Endothelial cell of umbilical vein (primary cell): Measurements from ENCODE around the gene ACOT7. TPM values are rescaled to one million over a fixed set of nuclear protein-coding genes. Genes with fewer than 3 reads are reported as not detected.
A peak's percentile ranks its signal among the peaks of the same experiment; 100 is the strongest.
"Not testable (repeated sequence)": the region's sequence is repeated elsewhere in the genome, so short reads cannot be mapped to it uniquely, and the experiment has no call there.

Experiments
- BruUV-seq: library from RNA; stranded (reverse); fragments of 400-500 nt; replicated peaks from 2 replicates; lab custom pipeline; 2021; lab: Mats Ljungman, UMichigan
- CTCF ChIA-PET: fragments of 300-600, 350-600 bp; sonication (Branson Sonifier 250); formaldehyde crosslinking; loops from one replicate; lab custom pipeline; 2021; ENCODE audit warnings: antibody characterized with exemption, inconsistent platforms; lab: Charles Lee
- POLR2A ChIA-PET: fragments of 300-600, 350-600 bp; sonication (Branson Sonifier 250); formaldehyde crosslinking; loops from one replicate; lab custom pipeline; 2021; ENCODE audit warnings: antibody characterized with exemption, inconsistent platforms; lab: Charles Lee
- DNase-seq: peaks from one replicate; pipeline ENCODE4 v3.0.0-alpha.2; 2011; ENCODE audit warnings: low read depth, low spot score
- FAIRE-seq: peaks from 2 replicates; lab custom pipeline; 2011; peaks lifted over from hg19 to GRCh38; lab: Jason Lieb, UNC
- H2AFZ ChIP-seq: 2 replicates; pipeline ENCODE4 v1.6.0; 2012; ENCODE audit warnings: low read depth, low read length, control low read depth, inconsistent platforms
- H3K27ac ChIP-seq: 2 replicates; pipeline ENCODE4 v1.5.1; 2011; ENCODE audit warnings: low read depth, mild to moderate bottlenecking, control low read depth, low read length, moderate library complexity; ENCODE audit not compliant: insufficient read depth
- H3K27me3 ChIP-seq, 2 experiments: 2 replicates each; pipeline versions ENCODE4 v1.6.0 to v1.6.1; 2011; ENCODE audit warnings: low read length in 2 of 2, mixed read lengths in 1 of 2; ENCODE audit not compliant: control insufficient read depth in 2 of 2, insufficient read depth in 2 of 2
- H3K36me3 ChIP-seq, 2 experiments: 2 replicates in 1 of 2; 3 replicates in 1 of 2; pipeline ENCODE4 v1.5.1; 2011; ENCODE audit warnings: low read length in 2 of 2, mild to moderate bottlenecking in 1 of 2, moderate library complexity in 1 of 2; ENCODE audit not compliant: control insufficient read depth in 2 of 2, insufficient read depth in 2 of 2; ENCODE audit errors: extremely low read depth in 1 of 2
- H3K4me1 ChIP-seq: 3 replicates; pipeline ENCODE4 v1.5.1; 2011; ENCODE audit warnings: mild to moderate bottlenecking, low read length; ENCODE audit not compliant: control insufficient read depth, insufficient read depth; ENCODE audit errors: extremely low read depth
- H3K4me2 ChIP-seq: 2 replicates; pipeline ENCODE4 v1.6.1; 2011; ENCODE audit warnings: low read length, control low read depth, mixed read lengths; ENCODE audit not compliant: insufficient read depth
- H3K4me3 ChIP-seq, 3 experiments: fragments of 200-600 bp in 1 of 3; sonication (generic), shearing (Covaris generic) in 1 of 3; replicated peaks in 1 of 3; 2 replicates each; pipeline ENCODE4 v1.5.1; 2011 to 2016; ENCODE audit warnings: control low read depth in 3 of 3, low read length in 3 of 3, mild to moderate bottlenecking in 2 of 3, inconsistent platforms in 1 of 3, low read depth in 1 of 3, moderate library complexity in 1 of 3; ENCODE audit not compliant: insufficient read depth in 1 of 3
- H3K79me2 ChIP-seq: 2 replicates; pipeline ENCODE4 v1.6.0; 2012; ENCODE audit warnings: low read length, inconsistent platforms; ENCODE audit not compliant: control insufficient read depth, insufficient read depth
- H3K9ac ChIP-seq: replicated peaks from 2 replicates; pipeline ENCODE3; 2011; ENCODE audit warnings: low read length, control low read depth; ENCODE audit not compliant: insufficient read depth; ENCODE audit errors: extremely low read depth
- H3K9me1 ChIP-seq: replicated peaks from 3 replicates; pipeline ENCODE4 v1.6.0; 2011; ENCODE audit warnings: mild to moderate bottlenecking, low read length; ENCODE audit not compliant: control insufficient read depth, insufficient read depth; ENCODE audit errors: extremely low read depth
- H3K9me3 ChIP-seq: replicated peaks from 2 replicates; pipeline ENCODE4 v1.5.1; 2012; ENCODE audit warnings: low read length, inconsistent platforms; ENCODE audit not compliant: control insufficient read depth, insufficient read depth
- H4K20me1 ChIP-seq: replicated peaks from 2 replicates; pipeline ENCODE3; 2011; ENCODE audit warnings: mild to moderate bottlenecking, low read length; ENCODE audit not compliant: control insufficient read depth, insufficient read depth; ENCODE audit errors: extremely low read depth
- EZH2 ChIP-seq: IDR thresholded peaks from 2 replicates; pipeline ENCODE4 v1.6.1; 2012; ENCODE audit warnings: borderline replicate concordance, low read depth, mild to moderate bottlenecking, moderate library complexity, low read length, inconsistent platforms; ENCODE audit not compliant: severe bottlenecking
- FOS ChIP-seq: IDR thresholded peaks from 2 replicates; pipeline ENCODE4 v1.6.1; 2011; ENCODE audit warnings: mild to moderate bottlenecking, low read length, moderate library complexity, borderline replicate concordance; ENCODE audit not compliant: insufficient read depth
- GATA2 ChIP-seq: IDR thresholded peaks from 2 replicates; pipeline ENCODE4 v1.7.0; 2011; ENCODE audit warnings: low read depth, mild to moderate bottlenecking, moderate library complexity, mixed read lengths, low read length; ENCODE audit not compliant: insufficient read length, insufficient read depth
- JUN ChIP-seq: IDR thresholded peaks from 2 replicates; pipeline ENCODE4 v1.6.1; 2011; ENCODE audit warnings: borderline replicate concordance, low read depth; ENCODE audit not compliant: insufficient read length, insufficient read depth
- MAX ChIP-seq: IDR thresholded peaks from 2 replicates; pipeline ENCODE4 v1.6.1; 2011; ENCODE audit not compliant: insufficient read depth, insufficient read length
- MYC ChIP-seq: IDR thresholded peaks from one replicate; pipeline ENCODE4 v1.6.1; 2011; ENCODE audit warnings: mild to moderate bottlenecking, low read depth, low read length
- POLR2A ChIP-seq: IDR thresholded peaks from 2 replicates; pipeline ENCODE4 v1.6.1; 2012; ENCODE audit warnings: low read depth, mild to moderate bottlenecking, control low read depth, low read length
- POLR2AphosphoS5 ChIP-seq: IDR thresholded peaks from 2 replicates; pipeline ENCODE4 v1.6.1; 2012; ENCODE audit warnings: low read depth, mild to moderate bottlenecking, control low read depth, low read length, moderate library complexity; ENCODE audit not compliant: insufficient read depth
- dilution Hi-C: fragments of 300-500 bp; cut with MboI; formaldehyde crosslinking; loops from one replicate; pipeline ENCODE4 v1.15.0; 2019; ENCODE audit warnings: low sequenced_read_pairs; ENCODE audit not compliant: extremely low pct_ligation_motif_present
- intact Hi-C: fragments of 100-400 bp; cut with micrococcal nuclease; formaldehyde crosslinking; loops from one replicate; pipeline ENCODE4 v1.10.0; 2022
- polyA plus RNA-seq, 4 experiments: library from polyadenylated mRNA; depleted of rRNA in 3 of 4; stranded (reverse) in 3 of 4; unstranded in 1 of 4; fragments of >200 nt; gene quantifications; 2 replicates each; pipeline versions ENCODE4 v1.2.1 to v1.2.3, GENCODE V29; 2011 to 2012; ENCODE audit warnings: missing spikeins in 1 of 4
- total RNA-seq: library from RNA; stranded (reverse); gene quantifications from 2 replicates; pipeline ENCODE4 v1.2.3, GENCODE V29; 2021
- TF ChIP-seq, protein P1 (sequence below), 2 donors: IDR thresholded peaks; 1 replicate in 1 of 2; 2 replicates in 1 of 2; pipeline ENCODE4 v1.5.1; 2011; ENCODE audit warnings: low read length in 2 of 2, mild to moderate bottlenecking in 2 of 2, moderate library complexity in 2 of 2, control low read depth in 1 of 2, inconsistent platforms in 1 of 2, low read depth in 1 of 2; ENCODE audit not compliant: insufficient read depth in 1 of 2; ENCODE audit errors: extremely low read depth in 1 of 2

The ACOT7 gene
- total and polyA plus RNA-seq, 2 donors (not counting 3 experiments of a cell fraction or from before 2014, with no cell fraction given) = 69.4 to 105 TPM

DNA sequence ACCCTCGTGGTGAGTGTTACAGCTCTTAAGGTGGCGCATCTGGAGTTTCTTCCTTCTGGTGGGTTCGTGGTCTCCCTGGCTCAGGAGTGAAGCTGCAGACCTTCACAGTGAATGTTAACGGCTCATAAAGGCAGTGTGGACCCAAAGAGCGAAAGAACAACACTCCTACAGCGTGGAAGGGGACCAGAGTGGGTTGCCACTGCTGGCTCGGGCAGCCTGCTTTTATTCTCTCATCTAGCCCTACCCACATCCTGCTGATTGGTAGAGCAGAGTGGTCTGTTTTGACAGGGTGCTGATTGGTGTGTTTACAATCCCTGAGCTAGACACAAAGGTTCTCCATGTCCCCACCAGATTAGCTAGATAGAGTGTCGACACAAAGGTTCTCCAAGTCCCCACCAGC, 1.6 kb upstream of the ACOT7 start:
- intact Hi-C loops, BruUV-seq, dilution Hi-C loops, POLR2A ChIA-PET, H3K27ac ChIP-seq, H3K9me1 ChIP-seq, H3K36me3 ChIP-seq, H3K27me3 ChIP-seq, H3K4me2 ChIP-seq, H2AFZ ChIP-seq, FAIRE-seq, H3K4me3 ChIP-seq, H4K20me1 ChIP-seq, H3K9me3 ChIP-seq, H3K9ac ChIP-seq, DNase-seq: not testable (repeated sequence)
- Histone ChIP-seq H3K4me1 (peaks cover 16% of the 10 kb centered on the region), H3K79me2 (peaks cover 13% of the 10 kb centered on the region)
- CTCF ChIA-PET = interaction anchor here (1.1 to 20.3 kb wide), 4 partner anchors 9 to 149 kb away, joined by 3 to 237 read pairs (median 20); no protein-coding TSS in a partner anchor

- no TSS peak for BruUV-seq
- no peak for TF ChIP-seq MAX
- TF ChIP-seq, protein P1, sequence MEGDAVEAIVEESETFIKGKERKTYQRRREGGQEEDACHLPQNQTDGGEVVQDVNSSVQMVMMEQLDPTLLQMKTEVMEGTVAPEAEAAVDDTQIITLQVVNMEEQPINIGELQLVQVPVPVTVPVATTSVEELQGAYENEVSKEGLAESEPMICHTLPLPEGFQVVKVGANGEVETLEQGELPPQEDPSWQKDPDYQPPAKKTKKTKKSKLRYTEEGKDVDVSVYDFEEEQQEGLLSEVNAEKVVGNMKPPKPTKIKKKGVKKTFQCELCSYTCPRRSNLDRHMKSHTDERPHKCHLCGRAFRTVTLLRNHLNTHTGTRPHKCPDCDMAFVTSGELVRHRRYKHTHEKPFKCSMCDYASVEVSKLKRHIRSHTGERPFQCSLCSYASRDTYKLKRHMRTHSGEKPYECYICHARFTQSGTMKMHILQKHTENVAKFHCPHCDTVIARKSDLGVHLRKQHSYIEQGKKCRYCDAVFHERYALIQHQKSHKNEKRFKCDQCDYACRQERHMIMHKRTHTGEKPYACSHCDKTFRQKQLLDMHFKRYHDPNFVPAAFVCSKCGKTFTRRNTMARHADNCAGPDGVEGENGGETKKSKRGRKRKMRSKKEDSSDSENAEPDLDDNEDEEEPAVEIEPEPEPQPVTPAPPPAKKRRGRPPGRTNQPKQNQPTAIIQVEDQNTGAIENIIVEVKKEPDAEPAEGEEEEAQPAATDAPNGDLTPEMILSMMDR (IDR thresholded peaks at IDR 0.05; ENCODE audit: extremely low read depth in 1 of 2, insufficient read depth in 1 of 2, low read depth in 1 of 2, low read length in 2 of 2) = no peak
- no peak for TF ChIP-seq POLR2AphosphoS5
- TF ChIP-seq FOS = no peak
- TF ChIP-seq POLR2A = no peak
- no peak for TF ChIP-seq EZH2
- TF ChIP-seq JUN = no peak
- TF ChIP-seq GATA2 = no peak
- TF ChIP-seq MYC = no peak
- POLR2A ChIA-PET = interaction anchor here (1.0 kb wide), 1 partner anchor 9 kb away, joined by 5 read pairs; no protein-coding TSS in a partner anchor
Measured at GRCh38 chr1:6392809-6393399, 663 bp downstream of the ACOT7 start.

More at GRCh38 chr1:6392809-6393399, 663 bp downstream of the ACOT7 start:
- FAIRE-seq (no peak), DNase-seq (no peak)
- H4K20me1 ChIP-seq = no peaks in the 10 kb centered on the region
- H3K36me3 ChIP-seq = no peaks in the 10 kb centered on the region
- H3K4me2 ChIP-seq = peak overlapping the region; percentile 82
- intact Hi-C loops = loop anchor here (1.0 to 2.0 kb wide), 5 partner anchors 8 to 184 kb away; no protein-coding TSS in a partner anchor
- peak overlapping the region; percentile 2 for H3K27ac ChIP-seq
- peak overlapping the region; percentile 32 for H3K9ac ChIP-seq
- H3K9me1 ChIP-seq = no peaks in the 10 kb centered on the region
- no peaks in the 10 kb centered on the region for H3K9me3 ChIP-seq
- H3K4me1 ChIP-seq = peaks cover 16% of the 10 kb centered on the region
- H2AFZ ChIP-seq = peak overlapping the region; percentile 82
- dilution Hi-C loops = no loop called here
- peak overlapping the region; percentile 45 to 71 (median 63) for H3K4me3 ChIP-seq
- H3K27me3 ChIP-seq = no peaks in the 10 kb centered on the region
- CTCF ChIA-PET = interaction anchor here (0.6 to 20.3 kb wide), 14 partner anchors 11 to 188 kb away, joined by 3 to 237 read pairs (median 4); no protein-coding TSS in a partner anchor
- H3K79me2 ChIP-seq = peaks cover 20% of the 10 kb centered on the region
